Fibroblast of lung (primary cell): ENCODE results near the gene BTRC. TPM values are rescaled to one million over a fixed set of nuclear protein-coding genes. Genes with fewer than 3 reads are reported as not detected.

ENCODE experiments used
- DNase-seq, 2 donors: peaks; one replicate each; pipeline versions ENCODE4 v3.0.0 to v3.0.0-alpha.2; 2010; ENCODE audit warnings: low read depth in 2 of 2
- H2AFZ ChIP-seq: 2 replicates; pipeline ENCODE4 v1.5.1; 2012; ENCODE audit warnings: low read length, control low read depth, inconsistent platforms
- H3K27ac ChIP-seq: 2 replicates; pipeline ENCODE4 v1.5.1; 2011; ENCODE audit warnings: low read length, control low read depth; ENCODE audit not compliant: insufficient read depth
- H3K27me3 ChIP-seq: 2 replicates; pipeline ENCODE4 v1.5.1; 2011; ENCODE audit warnings: mild to moderate bottlenecking, low read length; ENCODE audit not compliant: control insufficient read depth, insufficient read depth
- H3K36me3 ChIP-seq: 2 replicates; pipeline ENCODE4 v1.5.1; 2011; ENCODE audit warnings: low read length; ENCODE audit not compliant: control insufficient read depth, insufficient read depth
- H3K4me1 ChIP-seq: 2 replicates; pipeline ENCODE4 v1.5.1; 2011; ENCODE audit warnings: low read length; ENCODE audit not compliant: control insufficient read depth, insufficient read depth; ENCODE audit errors: extremely low read depth
- H3K4me2 ChIP-seq: 2 replicates; pipeline ENCODE4 v1.5.1; 2011; ENCODE audit warnings: low read length, control low read depth; ENCODE audit not compliant: insufficient read depth; ENCODE audit errors: extremely low read depth
- H3K4me3 ChIP-seq, 4 experiments: fragments of 200-600 bp in 1 of 4; sonication (generic) in 1 of 4; replicated peaks in 1 of 4; 2 replicates each; pipeline ENCODE4 v1.5.1; 2011 to 2016; ENCODE audit warnings: low read length in 4 of 4, low read depth in 3 of 4, mild to moderate bottlenecking in 3 of 4, control low read depth in 2 of 4, inconsistent platforms in 1 of 4, mixed read lengths in 1 of 4; ENCODE audit not compliant: insufficient read depth in 1 of 4; ENCODE audit errors: control extremely low read depth in 1 of 4
- H3K79me2 ChIP-seq: 2 replicates; pipeline ENCODE4 v1.5.1; 2012; ENCODE audit warnings: mild to moderate bottlenecking, low read length, inconsistent platforms; ENCODE audit not compliant: control insufficient read depth, insufficient read depth
- H3K9ac ChIP-seq: 2 replicates; pipeline ENCODE4 v1.5.1; 2011; ENCODE audit warnings: mild to moderate bottlenecking, low read length, control low read depth; ENCODE audit not compliant: insufficient read depth
- H3K9me3 ChIP-seq: 2 replicates; pipeline ENCODE4 v1.5.1; 2012; ENCODE audit warnings: low read depth, low read length; ENCODE audit not compliant: control insufficient read depth, insufficient read depth
- H4K20me1 ChIP-seq: 2 replicates; pipeline ENCODE4 v1.5.1; 2011; ENCODE audit warnings: low read length; ENCODE audit not compliant: control insufficient read depth, insufficient read depth; ENCODE audit errors: extremely low read depth
- EZH2 ChIP-seq: IDR thresholded peaks from 2 replicates; pipeline ENCODE4 v1.5.1; 2012; ENCODE audit warnings: low read length, control low read depth, mild to moderate bottlenecking; ENCODE audit errors: missing control alignments
- polyA plus RNA-seq, 2 donors: library from polyadenylated mRNA; depleted of rRNA in 1 of 2; stranded (reverse) in 1 of 2; unstranded in 1 of 2; fragments of >200 nt; gene quantifications; 2 replicates each; pipeline ENCODE4 v1.2.1, GENCODE V29; 2011 to 2012; ENCODE audit warnings: missing spikeins in 1 of 2
- total RNA-seq: library from RNA; depleted of rRNA; stranded (reverse); fragments of >200 nt; gene quantifications from 2 replicates; pipeline ENCODE4 v1.2.1, GENCODE V29; 2014
- TF ChIP-seq, protein P1 (sequence below), 2 donors: IDR thresholded peaks in 1 of 2; conservative IDR thresholded peaks in 1 of 2; 1 replicate in 1 of 2; 2 replicates in 1 of 2; pipeline ENCODE4 v1.5.1; 2011 to 2012; ENCODE audit warnings: low read length in 2 of 2, control low read depth in 1 of 2, inconsistent platforms in 1 of 2, low read depth in 1 of 2, mild to moderate bottlenecking in 1 of 2

Gene BTRC
- total and polyA plus RNA-seq, 2 donors (not counting 1 experiment from before 2014, with no cell fraction given): 9.2 to 10.9 TPM

DNA sequence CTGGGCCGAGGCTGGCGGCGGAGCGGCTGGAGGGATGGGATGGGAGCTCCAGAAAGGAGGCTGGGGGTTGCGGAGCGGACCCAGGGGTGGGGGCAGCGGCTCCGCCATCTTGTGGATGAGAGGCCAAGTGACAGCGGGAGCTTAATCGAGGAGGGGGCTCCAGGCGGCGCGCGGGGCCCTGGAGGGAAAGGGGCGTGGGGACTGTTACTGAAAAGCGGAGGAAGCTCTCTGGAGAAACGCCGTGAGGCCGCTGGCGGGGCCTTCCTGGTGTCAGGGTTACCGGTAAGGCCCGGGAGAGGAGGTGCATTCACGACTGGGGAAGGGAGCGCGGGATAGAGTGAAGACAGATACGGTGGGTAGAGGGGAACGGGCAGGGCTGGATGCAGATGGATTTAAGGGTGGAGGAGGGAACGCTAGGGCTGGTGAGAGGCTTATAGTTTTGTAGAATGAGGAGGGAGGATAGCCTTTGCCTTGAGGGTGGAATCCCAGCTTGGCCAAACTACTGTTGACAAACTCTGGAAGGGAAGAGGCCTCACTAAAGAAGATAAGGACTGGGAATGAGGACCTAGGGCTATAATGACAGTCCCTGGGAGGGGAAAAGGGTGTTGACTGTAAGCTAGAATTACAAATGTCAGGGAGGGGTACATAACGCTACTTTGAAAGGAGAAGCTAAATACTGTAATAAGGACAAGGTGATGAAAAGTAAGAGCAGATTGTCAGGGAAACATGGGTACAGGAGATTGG lies 535 bp downstream of the BTRC start:
- H3K9me3 ChIP-seq: no peaks in the 10 kb centered on the region
- no peaks in the 10 kb centered on the region for H3K27me3 ChIP-seq
- H3K4me3 ChIP-seq: peak overlapping the region; percentile 88 to 93 (median 90)
- H3K4me1 ChIP-seq: peaks cover 3% of the 10 kb centered on the region
- H3K36me3 ChIP-seq: no peaks in the 10 kb centered on the region
- peak overlapping the region; percentile 84 for H2AFZ ChIP-seq
- peak overlapping the region; percentile 69 for H3K9ac ChIP-seq
- TF ChIP-seq, protein P1, sequence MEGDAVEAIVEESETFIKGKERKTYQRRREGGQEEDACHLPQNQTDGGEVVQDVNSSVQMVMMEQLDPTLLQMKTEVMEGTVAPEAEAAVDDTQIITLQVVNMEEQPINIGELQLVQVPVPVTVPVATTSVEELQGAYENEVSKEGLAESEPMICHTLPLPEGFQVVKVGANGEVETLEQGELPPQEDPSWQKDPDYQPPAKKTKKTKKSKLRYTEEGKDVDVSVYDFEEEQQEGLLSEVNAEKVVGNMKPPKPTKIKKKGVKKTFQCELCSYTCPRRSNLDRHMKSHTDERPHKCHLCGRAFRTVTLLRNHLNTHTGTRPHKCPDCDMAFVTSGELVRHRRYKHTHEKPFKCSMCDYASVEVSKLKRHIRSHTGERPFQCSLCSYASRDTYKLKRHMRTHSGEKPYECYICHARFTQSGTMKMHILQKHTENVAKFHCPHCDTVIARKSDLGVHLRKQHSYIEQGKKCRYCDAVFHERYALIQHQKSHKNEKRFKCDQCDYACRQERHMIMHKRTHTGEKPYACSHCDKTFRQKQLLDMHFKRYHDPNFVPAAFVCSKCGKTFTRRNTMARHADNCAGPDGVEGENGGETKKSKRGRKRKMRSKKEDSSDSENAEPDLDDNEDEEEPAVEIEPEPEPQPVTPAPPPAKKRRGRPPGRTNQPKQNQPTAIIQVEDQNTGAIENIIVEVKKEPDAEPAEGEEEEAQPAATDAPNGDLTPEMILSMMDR (conservative IDR thresholded peaks at IDR 0.05 in 1 of 2, IDR thresholded peaks at IDR 0.05 in 1 of 2; ENCODE audit: low read depth in 1 of 2, low read length in 2 of 2): no peak
- TF ChIP-seq EZH2: no peak
- peak; percentile 44 to 54 for DNase-seq
- H3K79me2 ChIP-seq: peaks cover 18% of the 10 kb centered on the region
- peak overlapping the region; percentile 65 for H3K27ac ChIP-seq
- no peaks in the 10 kb centered on the region for H4K20me1 ChIP-seq
- peak overlapping the region; percentile 81 for H3K4me2 ChIP-seq

DNA sequence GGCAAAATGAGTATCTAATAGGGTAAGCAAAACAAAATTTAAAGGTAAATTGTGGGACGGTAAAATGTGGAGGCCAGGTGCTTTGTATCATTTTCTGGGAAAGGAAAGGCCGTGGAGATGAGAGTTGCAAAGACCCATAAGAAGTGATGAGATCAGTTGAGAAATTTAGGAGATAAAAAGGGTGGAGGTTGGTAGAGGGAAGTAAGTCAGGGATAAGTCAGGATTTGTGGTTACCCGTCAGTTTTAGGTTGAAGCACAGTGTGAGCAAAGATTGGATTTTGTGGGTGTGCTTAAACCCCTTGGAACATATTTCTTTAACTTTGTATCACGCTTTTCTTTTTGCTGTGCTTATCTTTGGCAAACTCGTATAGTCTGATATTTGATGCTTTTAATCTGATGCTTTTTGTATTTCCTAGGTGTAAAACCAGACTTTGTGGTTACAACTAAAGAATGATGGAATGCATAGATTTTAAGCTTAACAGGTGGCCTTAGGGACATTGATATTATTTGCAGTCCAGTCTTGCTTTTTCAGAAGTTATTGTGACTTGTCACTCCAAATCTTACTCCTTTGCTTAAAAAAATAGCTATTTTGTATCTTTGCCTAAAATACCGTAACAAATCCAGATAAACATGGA lies 1.2 kb downstream of the BTRC start:
- no peak for TF ChIP-seq EZH2
- TF ChIP-seq, protein P1 (conservative IDR thresholded peaks at IDR 0.05 in 1 of 2, IDR thresholded peaks at IDR 0.05 in 1 of 2; ENCODE audit: low read depth in 1 of 2, low read length in 2 of 2): no peak
- H4K20me1 ChIP-seq: no peaks in the 10 kb centered on the region
- peaks cover 18% of the 10 kb centered on the region for H3K79me2 ChIP-seq
- no peaks in the 10 kb centered on the region for H3K27me3 ChIP-seq
- DNase-seq: no peak
- H2AFZ ChIP-seq: peak overlapping the region; percentile 84
- H3K9ac ChIP-seq: no peak overlapping the region
- H3K4me1 ChIP-seq: peaks cover 3% of the 10 kb centered on the region
- H3K36me3 ChIP-seq: no peaks in the 10 kb centered on the region
- peak overlapping the region; percentile 65 for H3K27ac ChIP-seq
- no peaks in the 10 kb centered on the region for H3K9me3 ChIP-seq
- peak overlapping the region; percentile 81 for H3K4me2 ChIP-seq
- peak overlapping the region; percentile 88 to 93 (median 90) for H3K4me3 ChIP-seq

DNA sequence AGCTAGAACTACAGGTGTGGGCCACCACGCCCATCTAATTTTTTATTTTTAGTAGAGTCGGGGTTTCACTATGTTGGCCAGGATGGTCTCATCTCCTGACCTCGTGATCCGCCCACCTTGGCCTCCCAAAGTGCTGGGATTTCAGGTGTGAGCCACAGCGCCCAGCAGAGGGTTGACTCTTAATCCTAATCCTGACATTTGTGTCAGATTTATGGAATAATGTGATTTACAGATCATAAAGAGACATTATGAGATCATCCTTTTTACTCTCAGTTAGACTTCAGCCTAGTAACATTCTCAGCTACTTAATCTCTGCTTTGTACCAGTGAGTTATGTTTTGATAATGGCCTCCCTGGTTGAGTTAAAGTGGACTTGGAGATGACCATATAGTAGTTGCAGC lies 2.2 kb downstream of the BTRC start:
- no peaks in the 10 kb centered on the region for H3K9me3 ChIP-seq
- no peak overlapping the region for H3K4me3 ChIP-seq
- DNase-seq: no peak
- no peaks in the 10 kb centered on the region for H3K27me3 ChIP-seq
- H3K36me3 ChIP-seq: no peaks in the 10 kb centered on the region
- H3K79me2 ChIP-seq: peaks cover 18% of the 10 kb centered on the region
- H3K4me2 ChIP-seq: peak overlapping the region; percentile 3
- H3K4me1 ChIP-seq: peaks cover 3% of the 10 kb centered on the region
- TF ChIP-seq, protein P1 (conservative IDR thresholded peaks at IDR 0.05 in 1 of 2, IDR thresholded peaks at IDR 0.05 in 1 of 2; ENCODE audit: low read depth in 1 of 2, low read length in 2 of 2): no peak
- no peak for TF ChIP-seq EZH2
- no peak overlapping the region for H3K9ac ChIP-seq
- no peak overlapping the region for H2AFZ ChIP-seq
- H4K20me1 ChIP-seq: no peaks in the 10 kb centered on the region
- no peak overlapping the region for H3K27ac ChIP-seq
